Kidney tubule cell (primary cell): ENCODE data around the gene TPRX1.
A peak's percentile ranks its signal among the peaks of the same experiment; 100 is the strongest.
"Not testable (repeated sequence)": the region's sequence is repeated elsewhere in the genome, so short reads cannot be mapped to it uniquely, and the experiment has no call there.

ENCODE experiments used
- DNase-seq: peaks from one replicate; pipeline ENCODE4 v3.0.0-alpha.2; 2018; ENCODE audit warnings: low spot score

Gene TPRX1

GRCh38 chr19:47804451-47804850, at the start of gene TPRX1:
TSS of gene TPRX1 (minus strand) at chr19:47804551. CDS start at chr19:47804539, 12 bp downstream.
- DNase-seq: not testable (repeated sequence)

- DNase-seq: no peak
These were observed 48.7 kb upstream of the TPRX1 start for GRCh38 chr19:47853003-47853402.

GRCh38 chr19:47848823-47849473, 44.6 kb upstream of the TPRX1 start:
- DNase-seq: no peak

GRCh38 chr19:47848425-47848822, 44.1 kb upstream of the TPRX1 start:
- DNase-seq: no peak

- DNase-seq: no peak
These were observed 38.6 kb upstream of the TPRX1 start for GRCh38 chr19:47842941-47843340.

- no peak for DNase-seq
These were observed 35.6 kb upstream of the TPRX1 start for GRCh38 chr19:47839913-47840312.

- no peak for DNase-seq
These were observed 35.1 kb upstream of the TPRX1 start for GRCh38 chr19:47839411-47839810.

- DNase-seq: no peak
These were observed 31.7 kb upstream of the TPRX1 start for GRCh38 chr19:47836038-47836437.

GRCh38 chr19:47832723-47833122, 28.4 kb upstream of the TPRX1 start:
- DNase-seq: no peak

GRCh38 chr19:47826800-47827199, 22.4 kb upstream of the TPRX1 start:
- no peak for DNase-seq

GRCh38 chr19:47824396-47824795, 20.0 kb upstream of the TPRX1 start:
- DNase-seq: no peak

GRCh38 chr19:47821460-47822020, 17.2 kb upstream of the TPRX1 start, which contains the start of gene CRX:
TSS of gene CRX (plus strand) at chr19:47821937. CDS start at chr19:47834444, 12,507 bp downstream.
- no peak for DNase-seq

- no peak for DNase-seq
These were observed 16.1 kb upstream of the TPRX1 start for GRCh38 chr19:47820410-47820809.

GRCh38 chr19:47819858-47820257, 15.5 kb upstream of the TPRX1 start:
- DNase-seq: no peak

- DNase-seq: not testable (repeated sequence)
These were observed 13.9 kb upstream of the TPRX1 start for GRCh38 chr19:47818221-47818620.

- not testable (repeated sequence) for DNase-seq
These were observed 11.9 kb upstream of the TPRX1 start for GRCh38 chr19:47816270-47816669.

- DNase-seq: no peak
These were observed 9.6 kb upstream of the TPRX1 start for GRCh38 chr19:47813995-47814328.

GRCh38 chr19:47813304-47813994, 9.1 kb upstream of the TPRX1 start:
- DNase-seq: peak; percentile 56

- no peak for DNase-seq
These were observed 2.1 kb upstream of the TPRX1 start for GRCh38 chr19:47806435-47806834.

- no peak for DNase-seq
These were observed 962 bp upstream of the TPRX1 start for GRCh38 chr19:47805313-47805712.

- not testable (repeated sequence) for DNase-seq
These were observed 680 bp downstream of the TPRX1 start for GRCh38 chr19:47803671-47804070.

- not testable (repeated sequence) for DNase-seq
These were observed 1.2 kb downstream of the TPRX1 start for GRCh38 chr19:47803148-47803547.

- DNase-seq: no peak
These were observed 1.8 kb downstream of the TPRX1 start for GRCh38 chr19:47802521-47803043.
